ENCODE results near the gene C15orf62.
A peak's percentile ranks its signal among the peaks of the same experiment; 100 is the strongest.

DNA sequence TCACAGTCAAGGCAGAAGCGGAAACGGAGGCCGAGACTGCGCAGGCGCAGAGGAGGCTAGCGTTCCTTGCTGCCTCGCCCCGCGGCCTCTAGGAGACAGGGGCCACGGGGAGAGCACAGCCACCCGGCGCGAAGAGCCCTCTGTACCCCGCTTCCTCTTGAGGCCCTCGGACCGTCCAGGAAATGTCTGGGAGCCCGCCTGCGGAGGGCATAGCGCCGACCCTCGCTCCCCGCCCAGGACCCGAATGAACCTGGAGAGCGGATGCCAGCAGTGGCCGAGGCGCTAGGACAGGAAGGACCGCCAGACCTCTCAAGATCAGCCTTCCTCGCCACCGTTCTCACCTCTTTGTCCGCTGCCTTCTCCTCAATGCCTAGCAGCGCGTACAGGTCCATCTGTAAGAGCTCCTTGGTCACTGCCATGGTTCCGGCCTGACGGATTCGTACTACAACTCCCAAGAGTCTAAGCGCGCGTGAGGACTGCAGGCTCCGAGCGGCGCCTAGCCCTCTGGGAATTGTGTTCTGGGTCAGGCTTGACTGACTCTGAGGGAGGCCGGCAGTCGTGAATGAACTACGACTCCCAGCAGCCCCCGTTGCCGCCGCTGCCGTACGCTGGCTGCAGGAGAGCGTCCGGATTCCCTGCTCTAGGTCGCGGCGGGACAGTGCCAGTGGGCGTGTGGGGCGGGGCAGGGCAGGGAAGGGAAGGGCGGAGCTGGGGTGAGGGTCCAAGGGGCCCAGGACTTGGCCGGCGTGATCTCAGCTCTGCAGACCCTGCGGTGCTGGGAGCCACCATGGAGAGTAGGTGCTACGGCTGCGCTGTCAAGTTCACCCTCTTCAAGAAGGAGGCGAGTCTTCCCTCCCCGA lies 37.5 kb downstream of the C15orf62 start, which contains the start of the genes DNAJC17 and ZFYVE19:
- TF ChIP-seq, protein P1, sequence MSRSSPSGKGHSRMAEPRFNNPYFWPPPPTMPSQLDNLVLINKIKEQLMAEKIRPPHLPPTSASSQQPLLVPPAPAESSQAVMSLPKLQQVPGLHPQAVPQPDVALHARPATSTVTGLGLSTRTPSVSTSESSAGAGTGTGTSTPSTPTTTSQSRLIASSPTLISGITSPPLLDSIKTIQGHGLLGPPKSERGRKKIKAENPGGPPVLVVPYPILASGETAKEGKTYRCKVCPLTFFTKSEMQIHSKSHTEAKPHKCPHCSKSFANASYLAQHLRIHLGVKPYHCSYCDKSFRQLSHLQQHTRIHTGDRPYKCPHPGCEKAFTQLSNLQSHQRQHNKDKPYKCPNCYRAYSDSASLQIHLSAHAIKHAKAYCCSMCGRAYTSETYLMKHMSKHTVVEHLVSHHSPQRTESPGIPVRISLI (tag by site-specific recombination; IDR thresholded peaks at IDR 0.05): no peak
- no peak for TF ChIP-seq ZNF23 (tag by site-specific recombination; IDR thresholded peaks at IDR 0.05; ENCODE audit: borderline replicate concordance)
- TF ChIP-seq, protein P2, sequence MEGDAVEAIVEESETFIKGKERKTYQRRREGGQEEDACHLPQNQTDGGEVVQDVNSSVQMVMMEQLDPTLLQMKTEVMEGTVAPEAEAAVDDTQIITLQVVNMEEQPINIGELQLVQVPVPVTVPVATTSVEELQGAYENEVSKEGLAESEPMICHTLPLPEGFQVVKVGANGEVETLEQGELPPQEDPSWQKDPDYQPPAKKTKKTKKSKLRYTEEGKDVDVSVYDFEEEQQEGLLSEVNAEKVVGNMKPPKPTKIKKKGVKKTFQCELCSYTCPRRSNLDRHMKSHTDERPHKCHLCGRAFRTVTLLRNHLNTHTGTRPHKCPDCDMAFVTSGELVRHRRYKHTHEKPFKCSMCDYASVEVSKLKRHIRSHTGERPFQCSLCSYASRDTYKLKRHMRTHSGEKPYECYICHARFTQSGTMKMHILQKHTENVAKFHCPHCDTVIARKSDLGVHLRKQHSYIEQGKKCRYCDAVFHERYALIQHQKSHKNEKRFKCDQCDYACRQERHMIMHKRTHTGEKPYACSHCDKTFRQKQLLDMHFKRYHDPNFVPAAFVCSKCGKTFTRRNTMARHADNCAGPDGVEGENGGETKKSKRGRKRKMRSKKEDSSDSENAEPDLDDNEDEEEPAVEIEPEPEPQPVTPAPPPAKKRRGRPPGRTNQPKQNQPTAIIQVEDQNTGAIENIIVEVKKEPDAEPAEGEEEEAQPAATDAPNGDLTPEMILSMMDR (tag by site-specific recombination; IDR thresholded peaks at IDR 0.05): peak; percentile 63
- TF ChIP-seq SP2 (tag by site-specific recombination; IDR thresholded peaks at IDR 0.05): peak; percentile 64
- TF ChIP-seq ZNF391 (tag by site-specific recombination; IDR thresholded peaks at IDR 0.05; ENCODE audit: borderline replicate concordance, low read depth): no peak
- TF ChIP-seq GLI4 (tag by site-specific recombination; IDR thresholded peaks at IDR 0.05): no peak
- no peak for TF ChIP-seq ZNF121 (tag by site-specific recombination; IDR thresholded peaks at IDR 0.05)

Measured in HEK293 (cell line).